IMR-90 (cell line): ENCODE data around the gene MAGI2. TPM values are rescaled to one million over a fixed set of nuclear protein-coding genes. Genes with fewer than 3 reads are reported as not detected.

Source experiments
- ATAC-seq: fragments of 200-7000 bp; cut with Tn5 transposase; 2 replicates; pipeline ENCODE4 v1.9.1; 2020; ENCODE audit warnings: low read depth, mild to moderate bottlenecking, moderate library complexity
- BruUV-seq: library from RNA; stranded (reverse); fragments of 400-500 nt; replicated peaks from 2 replicates; lab custom pipeline; 2021; lab: Mats Ljungman, UMichigan
- CTCF ChIA-PET: fragments of 300-600 bp; formaldehyde crosslinking; extraction: SDS; loops from one replicate; lab custom pipeline; 2021; ENCODE audit warnings: antibody characterized with exemption; lab: Yijun Ruan, JAX
- POLR2A ChIA-PET: fragments of 300-600 bp; sonication (Branson Sonifier 250); formaldehyde crosslinking; loops from one replicate; lab custom pipeline; 2022; ENCODE audit warnings: antibody characterized with exemption; ENCODE audit not compliant: unreplicated experiment; lab: Charles Lee
- DNase-seq: peaks from one replicate; pipeline ENCODE4 v3.0.0; 2013
- H2AFZ ChIP-seq: replicated peaks from 2 replicates; pipeline ENCODE3; 2013; ENCODE audit warnings: low read length, mild to moderate bottlenecking; ENCODE audit not compliant: poor library complexity
- H2AK5ac ChIP-seq: 2 replicates; pipeline ENCODE4 v1.6.1; 2013; ENCODE audit warnings: low read depth, low read length, inconsistent platforms
- H2AK9ac ChIP-seq: replicated peaks from 2 replicates; pipeline ENCODE3; 2013; ENCODE audit warnings: mild to moderate bottlenecking, low read depth, low read length, moderate library complexity; ENCODE audit not compliant: poor library complexity
- H2BK120ac ChIP-seq: 2 replicates; pipeline ENCODE4 v1.6.1; 2013; ENCODE audit warnings: low read depth, low read length, inconsistent platforms
- H2BK15ac ChIP-seq: 3 replicates; pipeline ENCODE4 v1.6.1; 2013; ENCODE audit warnings: low read depth, low read length, inconsistent platforms
- H2BK20ac ChIP-seq: 2 replicates; pipeline ENCODE4 v1.6.1; 2013; ENCODE audit warnings: low read depth, mild to moderate bottlenecking, inconsistent platforms, low read length, moderate library complexity
- H2BK5ac ChIP-seq: 2 replicates; pipeline ENCODE4 v1.6.1; 2013; ENCODE audit warnings: mild to moderate bottlenecking, low read depth, low read length, inconsistent platforms; ENCODE audit not compliant: poor library complexity, severe bottlenecking
- H3K14ac ChIP-seq: replicated peaks from 2 replicates; pipeline ENCODE4 v1.6.1; 2013; ENCODE audit warnings: low read depth, low read length, inconsistent platforms
- H3K18ac ChIP-seq: 2 replicates; pipeline ENCODE4 v1.6.1; 2013; ENCODE audit warnings: low read depth, low read length, control low read depth
- H3K23ac ChIP-seq: 2 replicates; pipeline ENCODE4 v1.6.1; 2013; ENCODE audit warnings: low read depth, low read length, inconsistent platforms
- H3K27ac ChIP-seq: 2 replicates; pipeline ENCODE4 v1.5.1; 2013; ENCODE audit warnings: mild to moderate bottlenecking, control low read depth, low read length; ENCODE audit not compliant: insufficient read depth
- H3K27me3 ChIP-seq: 2 replicates; pipeline ENCODE4 v1.6.1; 2013; ENCODE audit warnings: low read length; ENCODE audit not compliant: control insufficient read depth, insufficient read depth
- H3K36me3 ChIP-seq: 2 replicates; pipeline ENCODE4 v1.6.1; 2013; ENCODE audit warnings: low read length, mixed read lengths; ENCODE audit not compliant: control insufficient read depth, insufficient read depth
- H3K4ac ChIP-seq: 2 replicates; pipeline ENCODE4 v1.6.1; 2013; ENCODE audit warnings: low read depth, low read length, inconsistent platforms
- H3K4me1 ChIP-seq: 2 replicates; pipeline ENCODE4 v1.6.1; 2013; ENCODE audit warnings: low read length, mixed read lengths; ENCODE audit not compliant: control insufficient read depth, insufficient read depth
- H3K4me2 ChIP-seq: 2 replicates; pipeline ENCODE4 v1.6.1; 2013; ENCODE audit warnings: low read depth, mild to moderate bottlenecking, control low read depth, low read length, moderate library complexity
- H3K4me3 ChIP-seq: 2 replicates; pipeline ENCODE4 v1.5.1; 2013; ENCODE audit warnings: low read depth, mild to moderate bottlenecking, control low read depth, low read length, moderate library complexity; ENCODE audit not compliant: insufficient read depth
- H3K56ac ChIP-seq: 2 replicates; pipeline ENCODE4 v1.6.1; 2013; ENCODE audit warnings: low read length, inconsistent platforms; ENCODE audit not compliant: insufficient read depth; ENCODE audit errors: extremely low read depth
- H3K79me1 ChIP-seq, 2 experiments: 2 replicates each; pipeline ENCODE4 v1.6.1; 2013; ENCODE audit warnings: low read length in 2 of 2, inconsistent platforms in 1 of 2, low read depth in 1 of 2
- H3K9ac ChIP-seq: 2 replicates; pipeline ENCODE4 v1.6.1; 2013; ENCODE audit warnings: low read depth, low read length, control low read depth
- H3K9me1 ChIP-seq: 2 replicates; pipeline ENCODE4 v1.6.1; 2013; ENCODE audit warnings: low read length, inconsistent platforms; ENCODE audit not compliant: insufficient read depth
- H3K9me3 ChIP-seq: 2 replicates; pipeline ENCODE4 v1.6.1; 2013; ENCODE audit warnings: low read length; ENCODE audit not compliant: control insufficient read depth, insufficient read depth
- H4K20me1 ChIP-seq: 2 replicates; pipeline ENCODE4 v1.6.1; 2013; ENCODE audit warnings: low read length, inconsistent platforms; ENCODE audit not compliant: insufficient read depth
- H4K5ac ChIP-seq: 2 replicates; pipeline ENCODE4 v1.6.1; 2013; ENCODE audit warnings: mild to moderate bottlenecking, low read depth, low read length, control low read depth
- H4K8ac ChIP-seq, 2 experiments: 2 replicates each; pipeline ENCODE4 v1.6.1; 2013; ENCODE audit warnings: low read depth in 2 of 2, low read length in 2 of 2, control low read depth in 1 of 2, inconsistent platforms in 1 of 2
- H4K91ac ChIP-seq: 2 replicates; pipeline ENCODE4 v1.6.1; 2013; ENCODE audit warnings: low read depth, low read length, inconsistent platforms; ENCODE audit not compliant: insufficient read depth
- MAFK ChIP-seq: IDR thresholded peaks from 2 replicates; pipeline ENCODE4 v1.6.1; 2012; ENCODE audit warnings: low read depth, low read length, improper control_type of control experiment
- WGBS, 2 experiments: methylation state at CpG; one replicate each; pipeline versions ENCODE4 v1.1.5 to v1.1.7; 2013; ENCODE audit warnings: missing lambda C conversion rate in 2 of 2; ENCODE audit not compliant: insufficient read length in 1 of 2; ENCODE audit errors: extremely low coverage in 2 of 2; 5-methylcytosine and 5-hydroxymethylcytosine counted together
- dilution Hi-C: fragments of 300-500 bp; cut with HindIII; formaldehyde crosslinking; loops from one replicate; pipeline ENCODE4 v1.14.3; 2018; ENCODE audit warnings: low sequenced_read_pairs; ENCODE audit not compliant: unreplicated experiment
- in situ Hi-C: fragments of 300-500 bp; cut with MboI; formaldehyde crosslinking; loops from 3 replicates; pipeline ENCODE4 v1.14.3; 2019; ENCODE audit warnings: low sequenced_read_pairs, inconsistent platforms, mixed read lengths
- intact Hi-C: fragments of 100-400 bp; cut with micrococcal nuclease; formaldehyde crosslinking; loops from 2 replicates; pipeline ENCODE4 v1.10.0; 2022
- polyA plus RNA-seq, 3 experiments: library from polyadenylated mRNA; depleted of rRNA; stranded (reverse); fragments of >200 nt; gene quantifications; 2 replicates each; pipeline ENCODE4 v1.2.3, GENCODE V29; 2012; ENCODE audit warnings: low replicate concordance in 1 of 3
- total RNA-seq: library from RNA; depleted of rRNA; stranded (reverse); fragments of >200 nt; gene quantifications from 2 replicates; pipeline ENCODE4 v1.2.3, GENCODE V29; 2012
- TF ChIP-seq, protein P1 (sequence below): conservative IDR thresholded peaks from 2 replicates; pipeline ENCODE4 v1.5.1; 2012; ENCODE audit warnings: mild to moderate bottlenecking, low read depth, low read length, improper control_type of control experiment

MAGI2 gene
- total and polyA plus RNA-seq, 2 of the 4 experiments (the other 2 are of a cell fraction): 2.5 to 17.9 TPM

GRCh38 chr7:78248867-78249266 is 1204.6 kb downstream of the MAGI2 start:
- Histone ChIP-seq H4K91ac (no peak overlapping the region), H2AK5ac (no peak overlapping the region), H2BK5ac (no peak overlapping the region), H3K27ac (no peak overlapping the region), H3K4me1 (no peaks in the 10 kb centered on the region), H3K56ac (no peak overlapping the region), H3K9me3 (peaks cover 8% of the 10 kb centered on the region), H2AK9ac (no peak overlapping the region), H4K20me1 (no peaks in the 10 kb centered on the region), H3K9ac (no peak overlapping the region), H3K14ac (no peak overlapping the region), H4K8ac (no peak overlapping the region), H4K5ac (no peak overlapping the region), H2BK120ac (no peak overlapping the region), H2BK15ac (no peak overlapping the region), H3K9me1 (peaks cover 4% of the 10 kb centered on the region; the same call in 1 of the 2 replicates), H3K36me3 (no peaks in the 10 kb centered on the region), H2BK20ac (no peak overlapping the region), H3K23ac (no peak overlapping the region), H3K4ac (no peak overlapping the region), H3K18ac (no peak overlapping the region), H2AFZ (no peak overlapping the region), H3K4me2 (no peak overlapping the region), H3K4me3 (no peak overlapping the region), H3K79me1 (no peaks in the 10 kb centered on the region), H3K27me3 (no peaks in the 10 kb centered on the region)
- WGBS, 2 experiments: no CpG with 5 or more reads among the region's 4 CpGs
- dilution Hi-C loops (no loop called here), intact Hi-C loops (no loop called here), in situ Hi-C loops (no loop called here)
- ChIA-PET CTCF (no interaction called here), POLR2A (no interaction called here)
- TF ChIP-seq, protein P1, sequence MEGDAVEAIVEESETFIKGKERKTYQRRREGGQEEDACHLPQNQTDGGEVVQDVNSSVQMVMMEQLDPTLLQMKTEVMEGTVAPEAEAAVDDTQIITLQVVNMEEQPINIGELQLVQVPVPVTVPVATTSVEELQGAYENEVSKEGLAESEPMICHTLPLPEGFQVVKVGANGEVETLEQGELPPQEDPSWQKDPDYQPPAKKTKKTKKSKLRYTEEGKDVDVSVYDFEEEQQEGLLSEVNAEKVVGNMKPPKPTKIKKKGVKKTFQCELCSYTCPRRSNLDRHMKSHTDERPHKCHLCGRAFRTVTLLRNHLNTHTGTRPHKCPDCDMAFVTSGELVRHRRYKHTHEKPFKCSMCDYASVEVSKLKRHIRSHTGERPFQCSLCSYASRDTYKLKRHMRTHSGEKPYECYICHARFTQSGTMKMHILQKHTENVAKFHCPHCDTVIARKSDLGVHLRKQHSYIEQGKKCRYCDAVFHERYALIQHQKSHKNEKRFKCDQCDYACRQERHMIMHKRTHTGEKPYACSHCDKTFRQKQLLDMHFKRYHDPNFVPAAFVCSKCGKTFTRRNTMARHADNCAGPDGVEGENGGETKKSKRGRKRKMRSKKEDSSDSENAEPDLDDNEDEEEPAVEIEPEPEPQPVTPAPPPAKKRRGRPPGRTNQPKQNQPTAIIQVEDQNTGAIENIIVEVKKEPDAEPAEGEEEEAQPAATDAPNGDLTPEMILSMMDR: no peak
- TF ChIP-seq MAFK: peak; percentile 61
- no TSS peak for BruUV-seq
- ATAC-seq (no peak), DNase-seq (no peak)
